B cell (primary cell): Measurements from ENCODE around the gene TNRC6C. TPM values are rescaled to one million over a fixed set of nuclear protein-coding genes. Genes with fewer than 3 reads are reported as not detected.

Source experiments
- ATAC-seq: fragments of 200-7000 bp; cut with Tn5 transposase; one replicate; pipeline ENCODE4 v1.10.0; 2021; ENCODE audit warnings: low read depth, mild to moderate bottlenecking, moderate number of reproducible peaks, moderate library complexity
- CTCF ChIA-PET: fragments of 350-600 bp; sonication (Branson Sonifier 250); formaldehyde crosslinking; loops from one replicate; lab custom pipeline; 2021; ENCODE audit warnings: antibody characterized with exemption, inconsistent platforms; lab: Charles Lee
- POLR2A ChIA-PET: fragments of 350-600 bp; sonication (Branson Sonifier 250); formaldehyde crosslinking; loops from one replicate; lab custom pipeline; 2021; ENCODE audit warnings: antibody characterized with exemption; lab: Charles Lee
- DNase-seq: peaks from one replicate; pipeline ENCODE4 v3.0.0; 2013
- H2AFZ ChIP-seq: 2 replicates; pipeline ENCODE4 v1.6.1; 2012; ENCODE audit warnings: mild to moderate bottlenecking, low read depth, low read length; ENCODE audit not compliant: insufficient read depth, poor library complexity, severe bottlenecking
- H3K27ac ChIP-seq, 2 donors: 1 replicate in 1 of 2; 2 replicates in 1 of 2; pipeline ENCODE4 v1.5.1; 2012 to 2013; ENCODE audit warnings: low read length in 2 of 2, mild to moderate bottlenecking in 2 of 2, moderate library complexity in 1 of 2
- H3K27me3 ChIP-seq, 4 experiments: fragments of 200-600 bp in 1 of 4; sonication (generic) in 1 of 4; replicated peaks in 1 of 4; 1 replicate in 2 of 4; 2 replicates in 2 of 4; pipeline versions ENCODE4 v1.6.1 to v1.7.0; 2013 to 2016; ENCODE audit warnings: low read length in 3 of 4, mild to moderate bottlenecking in 2 of 4, mixed read lengths in 1 of 4, moderate library complexity in 1 of 4; ENCODE audit not compliant: insufficient read depth in 4 of 4, control insufficient read depth in 3 of 4; ENCODE audit errors: control extremely low read depth in 1 of 4
- H3K36me3 ChIP-seq, 2 experiments: replicated peaks in 1 of 2; 1 replicate in 1 of 2; 2 replicates in 1 of 2; pipeline versions ENCODE4 v1.6.1 to v1.7.1; 2013; ENCODE audit warnings: low read length in 1 of 2; ENCODE audit not compliant: insufficient read depth in 2 of 2, control insufficient read depth in 1 of 2; ENCODE audit errors: control extremely low read depth in 1 of 2, extremely low read depth in 1 of 2
- H3K4me1 ChIP-seq, 2 donors: fragments of 200-600 bp in 1 of 2; sonication (generic) in 1 of 2; 1 replicate in 1 of 2; 2 replicates in 1 of 2; pipeline versions ENCODE4 v1.5.1 to v1.6.1; 2013 to 2017; ENCODE audit warnings: low read length in 2 of 2; ENCODE audit not compliant: control insufficient read depth in 2 of 2, insufficient read depth in 2 of 2
- H3K4me2 ChIP-seq: replicated peaks from 2 replicates; pipeline ENCODE3; 2012; ENCODE audit warnings: mild to moderate bottlenecking, low read depth, low read length; ENCODE audit not compliant: poor library complexity, severe bottlenecking
- H3K4me3 ChIP-seq, 5 experiments: fragments of 200-600 bp in 1 of 5; sonication (generic) in 1 of 5; 1 replicate in 3 of 5; 2 replicates in 2 of 5; pipeline versions ENCODE4 v1.5.1 to v1.7.0; 2011 to 2016; ENCODE audit warnings: low read length in 4 of 5, mild to moderate bottlenecking in 4 of 5, low read depth in 2 of 5, control low read depth in 1 of 5, moderate library complexity in 1 of 5; ENCODE audit not compliant: insufficient read depth in 1 of 5; ENCODE audit errors: control extremely low read depth in 1 of 5, extremely low read depth in 1 of 5
- H3K79me2 ChIP-seq: fragments of 200-600 bp; sonication (generic); one replicate; pipeline ENCODE4 v1.6.0; 2016; ENCODE audit warnings: low read length; ENCODE audit not compliant: control insufficient read depth, insufficient read depth
- H3K9ac ChIP-seq: fragments of 200-600 bp; sonication (generic); 2 replicates; pipeline ENCODE4 v1.6.1; 2017; ENCODE audit warnings: mild to moderate bottlenecking, low read length, moderate library complexity
- H3K9me3 ChIP-seq, 3 donors: one replicate each; pipeline versions ENCODE4 v1.6.1 to v1.7.1; 2013; ENCODE audit warnings: low read length in 2 of 3; ENCODE audit not compliant: control insufficient read depth in 2 of 3, insufficient read depth in 1 of 3; ENCODE audit errors: control extremely low read depth in 1 of 3
- H4K20me1 ChIP-seq: 2 replicates; pipeline ENCODE4 v1.6.0; 2012; ENCODE audit warnings: mild to moderate bottlenecking, low read length; ENCODE audit not compliant: insufficient read depth, control insufficient read depth, poor library complexity, severe bottlenecking
- H3K27ac Mint-ChIP-seq: one replicate; pipeline ENCODE4 v1.8.0; 2021; ENCODE audit warnings: mixed read lengths
- H3K27me3 Mint-ChIP-seq: one replicate; pipeline ENCODE4 v1.8.0; 2021; ENCODE audit warnings: mixed read lengths
- H3K4me1 Mint-ChIP-seq: one replicate; pipeline ENCODE4 v1.8.0; 2021; ENCODE audit warnings: mixed read lengths
- H3K4me3 Mint-ChIP-seq: one replicate; pipeline ENCODE4 v1.8.0; 2021; ENCODE audit warnings: mixed read lengths
- H3K9me3 Mint-ChIP-seq: one replicate; pipeline ENCODE4 v1.8.0; 2022; ENCODE audit warnings: mixed read lengths; ENCODE audit not compliant: insufficient read depth
- CTCF ChIP-seq: fragments of 200-600 bp; IDR thresholded peaks from one replicate; pipeline ENCODE4 v1.8.0; 2022; ENCODE audit warnings: antibody characterized with exemption, mild to moderate bottlenecking
- EZH2 ChIP-seq: IDR thresholded peaks from 2 replicates; pipeline ENCODE4 v1.6.1; 2012; ENCODE audit warnings: borderline replicate concordance, low read depth, mild to moderate bottlenecking, moderate library complexity, low read length; ENCODE audit not compliant: insufficient read depth, poor library complexity, severe bottlenecking
- WGBS: methylation state at CpG from one replicate; pipeline ENCODE4 v1.1.5; 2013; ENCODE audit warnings: missing lambda C conversion rate; ENCODE audit not compliant: insufficient coverage; 5-methylcytosine and 5-hydroxymethylcytosine counted together
- intact Hi-C: fragments of 100-400 bp; cut with micrococcal nuclease; formaldehyde crosslinking; loops from one replicate; pipeline ENCODE4 v1.10.0; 2022
- polyA plus RNA-seq: library from polyadenylated mRNA; depleted of rRNA; stranded (reverse); fragments of >200 nt; gene quantifications from 2 replicates; pipeline ENCODE4 v1.2.3, GENCODE V29; 2012
- total RNA-seq, 2 donors: library from RNA; stranded (reverse); fragments of 120-200 nt in 1 of 2; gene quantifications; 1 replicate in 1 of 2; 2 replicates in 1 of 2; pipeline versions ENCODE4 v1.2.3 to v1.2.4, GENCODE V29; 2013 to 2022

TNRC6C gene
- total and polyA plus RNA-seq, 2 donors (not counting 1 experiment from before 2014, with no cell fraction given) = 3.9 to 63.8 TPM

- 2% methylated on average over 5 of the region's 5 CpGs for WGBS
- Histone ChIP-seq H3K9me3 (no peaks in the 10 kb centered on the region), H3K36me3 (peaks cover 0 to 54% of the 10 kb centered on the region in 2 experiments), H3K4me3 (peak overlapping the region in 4 of 5 experiments; percentile 85 to 96 (median 92)), H3K4me1 (peaks cover 67 to 80% of the 10 kb centered on the region in 2 donors), H3K79me2 (peaks cover 80% of the 10 kb centered on the region), H3K27me3 (no peaks in the 10 kb centered on the region), H4K20me1 (peaks cover 88% of the 10 kb centered on the region), H3K9ac (peak overlapping the region; percentile 91), H3K27ac (peak overlapping the region; percentile 88 to 92), H3K4me2 (peak overlapping the region; percentile 100), H2AFZ (no peak overlapping the region)
- H3K27ac Mint-ChIP-seq = peak overlapping the region; percentile 99
- no peaks in the 10 kb centered on the region for H3K9me3 Mint-ChIP-seq
- ChIA-PET CTCF (interaction anchor here (1.0 to 13.9 kb wide), 7 partner anchors 9 to 121 kb away, joined by 3 to 169 read pairs (median 5); partner anchors contain the start of gene SYNGR2), POLR2A (interaction anchor here (0.8 to 22.6 kb wide), 7 partner anchors 9 to 122 kb away, joined by 3 to 432 read pairs (median 5); partner anchors contain the start of gene SYNGR2)
- H3K4me1 Mint-ChIP-seq = peaks cover 73% of the 10 kb centered on the region
- TF ChIP-seq EZH2 = no peak
- no peak for TF ChIP-seq CTCF
- H3K27me3 Mint-ChIP-seq = no peaks in the 10 kb centered on the region
- DNase-seq (no peak), ATAC-seq (no peak)
- peak overlapping the region; percentile 96 for H3K4me3 Mint-ChIP-seq
- intact Hi-C loops = loop anchor here (1.0 to 10.0 kb wide), 4 partner anchors 122 to 1705 kb away; partner anchors contain the start of genes CBX4 and SOCS3
Observed at GRCh38 chr17:78130090-78130436, 171.6 kb downstream of the TNRC6C start.

- peaks cover 88% of the 10 kb centered on the region for H4K20me1 ChIP-seq
- TF ChIP-seq EZH2 (no peak), CTCF (no peak)
- Mint-ChIP-seq H3K27me3 (no peaks in the 10 kb centered on the region), H3K9me3 (no peaks in the 10 kb centered on the region), H3K27ac (peak within 1 kb of the TSS; percentile 99), H3K4me3 (peak within 1 kb of the TSS; percentile 96), H3K4me1 (peaks cover 73% of the 10 kb centered on the region)
- peak; percentile 82 for DNase-seq
- peaks cover 62 to 80% of the 10 kb centered on the region in 2 donors for H3K4me1 ChIP-seq
- 1% methylated on average over 9 of the region's 10 CpGs for WGBS
- H3K9ac ChIP-seq = peak within 1 kb of the TSS; percentile 91
- no peaks in the 10 kb centered on the region for H3K27me3 ChIP-seq
- peaks cover 80% of the 10 kb centered on the region for H3K79me2 ChIP-seq
- H3K27ac ChIP-seq = peak within 1 kb of the TSS; percentile 88 to 92
- H3K9me3 ChIP-seq = no peaks in the 10 kb centered on the region
- peak; percentile 25 for ATAC-seq
- peak within 1 kb of the TSS; percentile 100 for H3K4me2 ChIP-seq
- ChIA-PET POLR2A (interaction anchor here (0.6 to 22.6 kb wide), 9 partner anchors 9 to 121 kb away, joined by 3 to 432 read pairs (median 7); partner anchors contain the start of gene SYNGR2), CTCF (interaction anchor here (1.0 to 13.9 kb wide), 7 partner anchors 10 to 120 kb away, joined by 3 to 169 read pairs (median 5); partner anchors contain the start of gene SYNGR2)
- H3K36me3 ChIP-seq = peaks cover 0 to 54% of the 10 kb centered on the region in 2 experiments
- H2AFZ ChIP-seq = no peak within 1 kb of the TSS
- peak within 1 kb of the TSS; percentile 63 to 96 (median 89) for H3K4me3 ChIP-seq
- intact Hi-C loops = loop anchor here (1.0 to 10.0 kb wide), 4 partner anchors 122 to 1704 kb away; partner anchors contain the start of genes CBX4 and SOCS3
Observed at GRCh38 chr17:78130437-78131101, 172.1 kb downstream of the TNRC6C start, which contains the start of gene TMC8. TSS of gene TMC8 (plus strand) at chr17:78130771. CDS start at chr17:78131589, 818 bp downstream.
